DND-41 (cell line): ENCODE results near the gene XIRP2.

ENCODE experiments used
- ATAC-seq: fragments of 200-7000 bp; cut with Tn5 transposase; 3 replicates; pipeline ENCODE4 v1.9.1; 2021; ENCODE audit warnings: low read depth; ENCODE audit not compliant: insufficient read depth
- DNase-seq: peaks from one replicate; pipeline ENCODE4 v3.0.0-alpha.2; 2020
- H2AFZ ChIP-seq: 2 replicates; pipeline ENCODE4 v1.6.0; 2012; ENCODE audit warnings: low read depth, low read length
- H3K27ac ChIP-seq: 2 replicates; pipeline ENCODE4 v1.5.1; 2012; ENCODE audit warnings: low read length, inconsistent platforms
- H3K27me3 ChIP-seq: fragments of 200-600 bp; sonication (generic); 2 replicates; pipeline ENCODE4 v1.6.0; 2012; ENCODE audit warnings: low read length, mild to moderate bottlenecking, inconsistent platforms; ENCODE audit not compliant: insufficient read depth, poor library complexity
- H3K36me3 ChIP-seq: 2 replicates; pipeline ENCODE4 v1.5.1; 2012; ENCODE audit warnings: low read length, inconsistent platforms; ENCODE audit not compliant: insufficient read depth
- H3K4me1 ChIP-seq: 2 replicates; pipeline ENCODE4 v1.5.1; 2012; ENCODE audit warnings: mild to moderate bottlenecking, low read length; ENCODE audit not compliant: insufficient read depth
- H3K4me2 ChIP-seq: 2 replicates; pipeline ENCODE4 v1.6.0; 2012; ENCODE audit warnings: mild to moderate bottlenecking, moderate library complexity, low read length, inconsistent platforms; ENCODE audit not compliant: insufficient read depth
- H3K4me3 ChIP-seq, 2 experiments: fragments of 200-600 bp in 1 of 2; shearing (Covaris generic) in 1 of 2; 2 replicates each; pipeline ENCODE4 v1.5.1; 2012 to 2016; ENCODE audit warnings: inconsistent platforms in 2 of 2, low read length in 2 of 2, mild to moderate bottlenecking in 2 of 2, low read depth in 1 of 2, moderate library complexity in 1 of 2
- H3K79me2 ChIP-seq: 2 replicates; pipeline ENCODE4 v1.6.0; 2012; ENCODE audit warnings: low read length, inconsistent platforms; ENCODE audit not compliant: insufficient read depth
- H3K9ac ChIP-seq: 2 replicates; pipeline ENCODE4 v1.6.0; 2012; ENCODE audit warnings: low read depth, mild to moderate bottlenecking, inconsistent platforms, low read length, moderate library complexity
- H3K9me3 ChIP-seq: 2 replicates; pipeline ENCODE4 v1.5.1; 2012; ENCODE audit warnings: low read length, moderate library complexity, mild to moderate bottlenecking, inconsistent platforms; ENCODE audit not compliant: insufficient read depth, severe bottlenecking
- H4K20me1 ChIP-seq: 2 replicates; pipeline ENCODE4 v1.6.0; 2012; ENCODE audit warnings: low read length; ENCODE audit not compliant: insufficient read depth
- CTCF ChIP-seq: IDR thresholded peaks from 2 replicates; pipeline ENCODE4 v1.5.1; 2012; ENCODE audit warnings: borderline replicate concordance, low read length, moderate library complexity, mild to moderate bottlenecking; ENCODE audit not compliant: poor library complexity, severe bottlenecking; ENCODE audit errors: extremely low read depth
- EZH2 ChIP-seq: IDR thresholded peaks from 3 replicates; pipeline ENCODE4 v1.6.1; 2012; ENCODE audit warnings: borderline replicate concordance, low read depth, mild to moderate bottlenecking, moderate library complexity, low read length, inconsistent platforms; ENCODE audit not compliant: severe bottlenecking

Gene XIRP2

GRCh38 chr2:167100506-167100905, 212.2 kb downstream of the XIRP2 start:
- no peaks in the 10 kb centered on the region for H4K20me1 ChIP-seq
- H3K4me1 ChIP-seq = no peaks in the 10 kb centered on the region
- no peak overlapping the region for H3K4me2 ChIP-seq
- no peaks in the 10 kb centered on the region for H3K36me3 ChIP-seq
- DNase-seq (no peak), ATAC-seq (no peak)
- TF ChIP-seq CTCF = no peak
- no peak for TF ChIP-seq EZH2
- H2AFZ ChIP-seq = no peak overlapping the region
- H3K79me2 ChIP-seq = no peaks in the 10 kb centered on the region
- no peak overlapping the region for H3K4me3 ChIP-seq
- no peaks in the 10 kb centered on the region for H3K9me3 ChIP-seq
- no peak overlapping the region for H3K9ac ChIP-seq
- no peak overlapping the region for H3K27ac ChIP-seq
- no peaks in the 10 kb centered on the region for H3K27me3 ChIP-seq

- ATAC-seq (no peak), DNase-seq (no peak)
- no peaks in the 10 kb centered on the region for H3K9me3 ChIP-seq
- H3K27ac ChIP-seq = no peak overlapping the region
- no peaks in the 10 kb centered on the region for H3K79me2 ChIP-seq
- H3K27me3 ChIP-seq = no peaks in the 10 kb centered on the region
- no peak for TF ChIP-seq EZH2
- TF ChIP-seq CTCF = no peak
- H3K4me1 ChIP-seq = no peaks in the 10 kb centered on the region
- H3K4me3 ChIP-seq = no peak overlapping the region
- H3K4me2 ChIP-seq = no peak overlapping the region
- H2AFZ ChIP-seq = no peak overlapping the region
- H4K20me1 ChIP-seq = no peaks in the 10 kb centered on the region
- no peaks in the 10 kb centered on the region for H3K36me3 ChIP-seq
- no peak overlapping the region for H3K9ac ChIP-seq
These were observed 214.9 kb downstream of the XIRP2 start for GRCh38 chr2:167103028-167103756.

- Histone ChIP-seq H3K4me3 (no peak overlapping the region), H3K4me1 (no peaks in the 10 kb centered on the region), H3K9ac (no peak overlapping the region), H3K27ac (no peak overlapping the region), H3K4me2 (no peak overlapping the region), H2AFZ (no peak overlapping the region), H3K27me3 (no peaks in the 10 kb centered on the region), H4K20me1 (no peaks in the 10 kb centered on the region), H3K9me3 (no peaks in the 10 kb centered on the region), H3K79me2 (no peaks in the 10 kb centered on the region), H3K36me3 (no peaks in the 10 kb centered on the region)
- ATAC-seq = no peak
- TF ChIP-seq EZH2 (no peak), CTCF (no peak)
- no peak for DNase-seq
These were observed 215.5 kb downstream of the XIRP2 start for GRCh38 chr2:167103757-167104133.
